ENCODE measurements around the gene ZNF425.
A peak's percentile ranks its signal among the peaks of the same experiment; 100 is the strongest.
"Not testable (repeated sequence)": the region's sequence is repeated elsewhere in the genome, so short reads cannot be mapped to it uniquely, and the experiment has no call there.

The ZNF425 gene, protein sequence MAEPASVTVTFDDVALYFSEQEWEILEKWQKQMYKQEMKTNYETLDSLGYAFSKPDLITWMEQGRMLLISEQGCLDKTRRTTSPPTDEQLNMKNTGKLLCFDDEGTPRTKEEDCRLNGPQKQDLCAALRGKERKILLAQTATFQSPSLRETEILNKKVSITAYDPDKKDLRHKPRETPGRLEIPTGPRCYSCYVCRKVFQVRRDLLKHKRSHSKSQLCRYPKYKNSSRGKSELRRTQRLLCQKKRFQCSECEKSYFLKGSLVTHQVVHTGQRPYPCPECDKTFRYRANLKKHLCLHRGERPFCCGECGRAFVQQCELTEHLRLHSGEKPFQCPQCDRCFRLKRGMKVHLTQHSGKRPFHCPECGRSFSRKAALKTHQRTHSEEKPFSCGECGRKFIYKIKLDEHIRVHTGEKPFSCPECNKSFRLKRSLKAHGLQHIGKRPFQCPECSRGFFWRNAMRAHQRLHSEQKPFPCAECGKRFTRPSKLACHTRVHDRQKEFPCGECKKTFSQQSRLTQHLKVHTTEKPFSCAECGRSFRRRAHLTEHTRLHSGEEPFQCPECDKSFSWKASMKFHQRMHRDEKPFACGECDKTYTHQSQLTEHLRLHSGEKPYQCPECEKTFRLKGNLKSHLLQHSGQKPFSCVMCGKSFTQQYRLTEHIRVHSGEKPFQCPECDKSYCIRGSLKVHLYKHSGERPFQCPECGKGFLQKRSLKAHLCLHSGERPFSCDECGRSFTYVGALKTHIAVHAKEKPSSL
- total RNA-seq, result 2.3 reads per million, percentile 5 among the genes with 10 or more reads in this experiment

DNA sequence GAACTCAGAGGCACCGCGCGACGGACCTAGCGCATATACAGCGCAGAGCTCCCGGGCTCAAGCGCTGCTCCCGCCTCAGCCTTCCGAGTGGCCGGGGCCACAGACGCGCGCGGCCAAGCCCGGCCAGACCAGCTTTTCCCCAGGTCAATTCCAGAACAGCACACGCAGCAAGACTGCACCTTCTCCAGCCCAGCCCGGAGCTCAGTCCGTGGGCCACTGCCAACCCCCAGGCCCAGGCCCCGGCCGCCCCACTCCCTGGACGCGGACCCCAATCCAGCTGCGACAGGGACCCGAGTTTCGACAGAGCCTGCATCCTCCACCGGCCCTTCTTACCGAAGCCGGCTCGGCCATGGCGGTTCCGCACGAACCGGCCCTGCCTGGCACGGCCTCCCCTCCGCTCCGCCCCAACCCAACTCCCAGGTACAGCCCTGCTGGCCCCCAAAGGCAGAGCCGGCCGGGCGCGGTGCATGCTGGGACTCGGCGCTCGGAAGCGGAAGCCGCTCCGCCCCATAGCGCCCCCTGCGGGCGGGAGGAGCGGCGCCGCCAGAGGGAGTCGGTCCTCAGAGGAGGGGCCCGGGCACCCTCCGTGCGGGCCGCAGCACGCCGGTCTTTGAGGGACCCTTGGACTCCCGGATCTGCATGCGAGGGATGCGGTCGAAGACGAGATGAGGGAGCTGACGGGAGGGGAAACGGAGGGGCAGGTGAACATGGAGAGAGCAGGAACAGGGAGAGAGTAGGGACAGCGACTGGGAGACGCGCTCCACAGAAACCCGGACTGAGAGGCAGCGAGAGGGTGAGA is at the start of gene ZNF425:
ZNF425 (minus strand) TSS at position 462 of the 799 bp plus-strand sequence; CDS start at position 351, 111 bp downstream.
- DNase-seq, result peak; percentile 92

DNA sequence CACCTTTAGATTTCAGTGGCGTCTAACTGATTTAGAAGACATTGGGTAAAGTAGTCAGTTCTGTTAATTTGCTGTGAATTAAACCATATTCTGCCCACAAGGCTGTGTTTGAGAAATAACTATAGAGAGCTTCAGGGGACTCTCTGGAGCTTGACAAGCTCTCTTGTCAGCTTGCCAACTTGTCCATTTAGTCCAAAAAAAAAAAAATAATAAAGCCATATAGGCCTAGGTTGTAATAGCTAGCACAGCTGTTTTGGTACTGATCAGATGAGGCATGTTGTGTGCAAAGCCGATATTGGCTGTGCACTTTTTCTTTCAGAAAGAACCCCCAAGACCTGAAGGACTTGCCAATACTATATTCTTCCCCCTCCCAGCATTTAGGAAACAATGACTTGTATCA is 49.0 kb upstream of the ZNF425 start:
- DNase-seq, result no peak

DNA sequence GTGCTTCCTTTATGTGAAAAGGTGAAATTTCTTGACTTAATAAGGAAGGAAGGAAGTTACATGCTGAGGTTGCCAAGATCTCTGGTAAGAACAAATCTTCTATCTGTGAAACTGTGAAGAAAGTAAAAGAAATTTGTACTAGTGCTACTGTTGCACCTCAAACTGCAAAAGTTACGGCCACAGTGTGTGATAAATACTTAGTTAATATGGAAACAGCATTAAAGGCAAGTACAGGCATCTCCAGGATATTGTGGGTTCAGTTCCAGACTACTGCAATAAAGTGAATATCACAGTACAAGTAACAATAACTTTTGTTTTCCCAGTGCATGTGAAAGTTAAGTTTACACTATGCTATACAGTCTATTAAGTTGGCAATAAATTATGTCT is 46.4 kb upstream of the ZNF425 start:
- DNase-seq, result no peak

DNA sequence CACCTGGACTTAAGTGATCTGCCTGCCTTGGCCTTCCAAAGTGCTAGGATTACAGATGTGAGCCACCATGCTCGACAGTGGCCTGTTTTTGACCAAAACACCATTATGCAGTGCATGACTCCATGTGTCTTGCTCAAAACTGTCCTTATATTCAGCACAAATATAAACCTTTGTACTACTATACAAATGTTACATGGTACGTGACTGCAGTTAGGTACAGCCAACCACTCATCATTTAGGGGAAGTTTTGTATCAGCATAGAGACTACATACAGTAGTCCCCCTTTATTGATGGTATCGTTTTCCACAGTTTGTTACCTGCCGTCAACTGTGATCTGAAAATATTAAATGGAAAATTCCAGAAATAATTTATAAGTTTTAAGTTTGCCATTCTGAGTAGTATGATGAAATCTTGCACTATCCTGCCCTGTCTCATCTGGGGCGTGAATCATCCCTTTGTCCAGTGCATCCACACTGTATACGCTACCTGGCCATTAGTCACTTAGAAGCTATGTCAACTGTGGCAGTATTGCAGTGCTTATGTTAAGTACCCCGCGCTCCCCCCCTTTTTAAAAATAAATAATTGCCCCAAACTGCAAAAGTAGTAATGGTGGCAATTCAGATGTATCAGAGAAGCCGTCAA is 45.9 kb upstream of the ZNF425 start:
- DNase-seq, result no peak

DNA sequence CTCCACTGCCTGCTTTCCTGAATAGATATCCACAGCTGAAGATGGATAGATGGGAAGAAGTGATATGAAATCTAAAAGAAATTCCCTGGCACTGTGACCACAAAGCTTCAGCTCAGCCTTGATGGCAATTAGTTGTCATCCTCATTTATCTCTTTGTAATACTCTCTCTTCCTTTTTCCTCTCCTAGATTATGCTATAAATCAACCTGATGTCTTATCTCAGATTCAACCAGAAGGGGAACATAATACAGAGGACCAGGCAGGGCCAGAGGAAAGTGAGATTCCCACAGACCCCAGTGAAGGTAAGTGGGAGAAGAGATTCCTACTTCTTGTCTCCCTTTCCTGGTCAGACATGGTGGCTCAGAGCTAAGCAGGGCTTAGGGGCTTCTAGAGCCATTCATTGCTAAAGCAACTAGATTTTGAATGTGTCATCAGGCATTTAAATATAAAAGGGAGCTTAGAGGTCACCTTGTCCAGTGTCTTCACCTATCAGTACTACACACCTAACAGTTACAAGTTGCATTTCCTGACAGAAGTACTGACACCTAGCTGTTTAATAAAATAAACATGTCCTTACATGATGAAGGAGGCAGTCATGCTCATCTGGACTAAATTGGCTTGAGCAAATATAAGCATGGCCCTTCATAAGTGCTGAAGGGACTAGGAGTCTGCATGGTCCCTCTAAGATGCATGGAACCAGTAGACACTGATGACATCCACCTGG is 40.7 kb upstream of the ZNF425 start:
- no peak for DNase-seq

DNA sequence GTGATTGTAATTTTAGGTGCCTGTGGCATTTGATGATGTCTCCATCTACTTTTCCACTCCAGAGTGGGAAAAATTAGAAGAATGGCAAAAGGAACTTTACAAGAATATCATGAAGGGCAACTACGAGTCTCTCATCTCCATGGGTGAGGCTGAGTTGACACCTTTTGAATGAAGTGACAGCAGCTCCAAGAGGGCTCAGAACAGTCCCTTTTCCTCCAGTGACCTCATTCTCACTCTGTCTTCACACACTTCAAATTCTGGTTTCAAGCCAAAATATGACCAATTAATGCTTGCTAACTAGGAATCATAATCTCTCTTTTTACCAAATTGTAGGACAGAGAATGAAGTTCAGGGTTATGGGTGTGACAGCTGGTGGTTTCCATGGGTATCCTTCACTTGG is 40.0 kb upstream of the ZNF425 start:
- no peak for DNase-seq

DNA sequence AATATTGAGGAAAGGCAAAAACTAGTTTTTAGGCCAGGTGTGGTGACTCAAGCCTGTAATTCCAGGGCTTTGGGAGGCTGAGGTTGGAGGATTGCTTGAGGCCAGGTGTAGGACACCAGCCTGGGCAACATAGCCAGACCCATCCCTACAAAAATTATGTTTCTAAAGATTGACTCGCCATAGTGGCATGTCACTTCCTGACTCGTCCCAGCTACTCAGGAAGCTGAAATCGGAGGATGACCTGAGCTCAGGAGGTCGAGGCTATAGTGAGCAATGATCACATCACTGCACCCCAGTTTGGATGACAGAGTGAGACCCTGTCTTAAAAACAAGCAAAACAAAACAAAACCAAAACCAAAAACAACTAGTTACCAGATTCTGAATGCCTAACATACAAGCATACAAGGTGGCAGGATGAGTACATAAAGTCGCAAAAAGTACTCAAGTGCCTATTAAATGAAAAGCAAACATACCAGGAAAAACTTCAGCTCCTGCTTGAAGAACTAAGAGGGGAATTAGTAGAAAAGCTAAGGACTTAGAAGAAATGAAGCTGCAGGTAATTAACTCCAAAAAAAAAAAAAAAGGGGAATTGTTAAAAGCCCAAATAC is 35.2 kb upstream of the ZNF425 start:
- no peak for DNase-seq

DNA sequence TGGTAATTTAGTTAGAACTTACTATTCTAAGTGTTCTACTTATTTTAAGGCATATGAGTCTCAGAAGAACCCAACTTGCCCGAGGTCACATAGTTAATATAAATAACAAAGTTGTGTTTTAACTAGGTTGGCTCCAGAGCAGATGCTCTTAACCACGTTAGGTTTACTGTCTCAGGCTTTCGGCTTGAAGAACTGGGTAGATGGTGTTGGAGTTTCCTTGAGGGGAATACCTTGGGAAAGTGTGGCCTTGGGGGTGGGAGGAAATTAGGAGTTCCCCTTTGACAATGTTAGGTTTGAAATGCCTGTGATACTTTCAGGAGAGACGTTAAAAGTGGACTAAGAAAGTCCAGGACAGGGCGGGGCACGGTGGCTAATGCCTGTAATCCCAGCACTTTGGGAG is 30.8 kb upstream of the ZNF425 start:
- no peak for DNase-seq

DNA sequence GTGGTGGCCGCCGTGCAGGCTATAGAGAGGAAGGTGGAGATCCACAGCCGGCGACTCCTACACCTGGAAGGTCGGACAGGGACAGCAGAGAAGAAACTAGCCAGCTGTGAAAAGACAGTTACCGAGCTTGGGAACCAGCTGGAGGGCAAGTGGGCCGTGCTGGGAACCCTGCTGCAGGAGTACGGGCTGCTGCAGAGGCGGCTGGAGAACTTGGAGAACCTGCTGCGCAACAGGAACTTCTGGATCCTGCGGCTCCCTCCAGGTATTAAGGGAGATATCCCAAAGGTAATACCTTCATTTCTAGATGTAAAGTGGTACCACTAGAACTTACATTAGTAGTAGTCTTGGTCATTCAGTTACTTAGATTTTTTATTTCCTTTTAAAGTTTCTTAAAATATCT is 27.9 kb upstream of the ZNF425 start:
- no peak for DNase-seq

DNA sequence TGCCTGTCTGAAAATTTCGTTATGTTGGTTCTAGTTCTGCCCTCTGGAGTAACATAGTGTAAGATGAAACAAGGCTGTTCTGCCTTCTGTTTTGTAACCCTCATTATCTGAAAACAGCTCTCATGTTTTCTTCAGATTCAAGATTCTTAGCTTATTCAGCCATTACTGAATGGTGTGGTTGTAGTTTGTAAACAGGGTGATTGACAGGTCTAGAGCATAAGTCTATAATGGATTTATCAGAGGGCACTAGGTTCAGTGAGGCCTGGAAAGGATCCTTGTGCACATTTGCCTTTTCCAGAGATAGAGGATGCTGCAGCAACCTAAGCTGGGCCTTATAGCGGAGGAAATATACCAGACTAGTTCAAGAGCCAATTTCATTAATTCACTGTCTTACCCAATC is 27.2 kb upstream of the ZNF425 start:
- DNase-seq, result no peak

DNA sequence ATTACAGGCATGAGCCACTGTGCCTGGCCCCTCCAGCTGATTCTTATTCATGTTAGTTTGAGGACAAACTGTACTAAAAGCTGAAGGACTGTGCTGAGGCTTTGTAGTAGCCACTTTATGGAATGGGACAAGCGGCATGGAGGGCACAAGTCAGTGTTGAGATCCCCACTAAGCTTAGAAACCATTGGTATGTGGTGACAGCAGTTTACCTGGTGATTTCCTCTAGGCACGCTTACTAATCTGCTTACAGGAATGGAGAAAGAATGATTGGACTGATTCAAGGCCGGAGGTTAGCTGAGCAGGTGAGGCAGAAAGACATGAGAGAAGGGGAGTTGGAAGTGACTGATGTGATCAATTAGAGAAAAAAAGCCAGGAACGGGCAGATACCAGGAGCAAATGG is 24.9 kb upstream of the ZNF425 start:
- DNase-seq, result no peak

DNA sequence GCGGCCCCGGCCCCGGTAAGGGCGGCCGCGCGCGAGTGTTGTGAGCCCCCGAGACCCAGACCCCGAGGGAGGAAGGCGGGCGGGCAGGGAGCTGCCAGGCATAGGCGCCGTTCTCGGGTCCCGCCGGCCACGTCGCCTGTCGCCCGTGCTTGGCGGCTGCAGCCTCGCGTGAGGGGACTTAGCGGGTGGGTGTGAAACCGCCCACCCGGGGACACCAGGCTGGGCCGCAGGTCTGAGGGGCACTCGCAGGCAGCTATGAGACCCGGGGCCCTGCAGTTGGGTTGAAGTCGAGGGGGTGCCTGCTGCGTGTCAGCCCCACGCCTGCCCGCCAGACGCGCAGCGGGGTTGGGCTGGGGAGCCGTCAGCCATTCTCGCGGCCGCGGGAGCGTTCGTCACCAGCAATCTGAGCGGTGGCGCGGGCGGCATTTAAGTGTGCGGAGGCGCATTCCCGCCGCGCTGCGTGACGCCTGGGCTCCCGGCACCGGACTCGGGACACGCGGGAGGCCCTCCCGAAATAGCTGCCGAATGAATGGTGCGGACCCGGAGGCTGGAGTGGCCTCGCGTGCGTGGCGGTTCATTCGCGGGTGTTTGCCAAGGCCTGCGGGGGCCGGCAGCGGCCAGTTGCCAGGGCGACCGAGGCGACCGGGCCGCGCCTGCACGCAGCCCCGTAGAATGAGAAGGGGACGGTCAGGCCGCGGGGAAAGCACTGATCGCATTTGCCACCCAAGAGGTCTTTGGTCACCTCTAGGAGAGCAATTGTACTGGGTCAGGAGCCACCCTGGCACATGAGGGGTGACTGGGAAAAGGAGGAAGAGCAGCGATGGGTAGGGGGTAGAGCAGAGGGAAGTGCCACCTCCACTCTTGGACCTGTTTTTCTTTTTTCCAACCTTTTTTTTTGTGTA is 21.9 kb upstream of the ZNF425 start:
- DNase-seq, result peak; percentile 64

DNA sequence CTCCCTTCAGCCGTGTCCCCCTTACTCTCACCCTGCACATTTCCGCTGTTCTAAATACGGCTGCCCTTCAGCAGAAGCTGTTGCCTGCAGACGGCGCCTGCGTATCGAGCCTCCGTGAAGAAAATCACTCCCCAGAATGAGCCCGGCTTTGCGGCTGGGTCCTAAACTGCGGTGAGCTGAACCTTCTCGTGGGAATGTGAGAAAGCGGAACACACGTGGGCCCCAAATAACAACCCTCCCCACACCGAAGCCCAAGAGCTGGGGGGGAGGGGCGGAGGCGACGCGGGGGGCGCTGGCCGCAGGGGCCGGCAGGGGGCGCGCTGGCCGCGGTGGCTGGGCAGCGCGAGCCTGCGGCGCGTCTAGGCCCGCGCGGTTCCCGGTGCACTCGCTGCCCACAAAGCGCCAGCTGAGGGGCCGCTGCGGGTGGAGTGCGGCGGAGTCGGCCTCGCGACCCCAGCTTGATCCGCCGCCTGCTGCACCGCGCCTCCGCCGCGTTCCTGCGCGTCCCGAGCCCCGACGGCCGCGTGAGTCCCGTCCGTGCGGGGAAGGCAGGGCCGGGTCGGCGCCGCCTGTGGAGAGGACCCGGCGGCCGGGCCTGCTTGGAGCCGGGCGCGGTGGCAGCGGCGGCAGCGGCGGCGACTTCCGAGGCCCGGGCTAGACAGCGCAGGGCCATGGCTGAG is 21.1 kb upstream of the ZNF425 start, which contains the start of gene ZNF398:
ZNF398 (plus strand) TSS at position 382 of the 680 bp plus-strand sequence; CDS start at position 672, 290 bp downstream.
- DNase-seq, result peak; percentile 65

DNA sequence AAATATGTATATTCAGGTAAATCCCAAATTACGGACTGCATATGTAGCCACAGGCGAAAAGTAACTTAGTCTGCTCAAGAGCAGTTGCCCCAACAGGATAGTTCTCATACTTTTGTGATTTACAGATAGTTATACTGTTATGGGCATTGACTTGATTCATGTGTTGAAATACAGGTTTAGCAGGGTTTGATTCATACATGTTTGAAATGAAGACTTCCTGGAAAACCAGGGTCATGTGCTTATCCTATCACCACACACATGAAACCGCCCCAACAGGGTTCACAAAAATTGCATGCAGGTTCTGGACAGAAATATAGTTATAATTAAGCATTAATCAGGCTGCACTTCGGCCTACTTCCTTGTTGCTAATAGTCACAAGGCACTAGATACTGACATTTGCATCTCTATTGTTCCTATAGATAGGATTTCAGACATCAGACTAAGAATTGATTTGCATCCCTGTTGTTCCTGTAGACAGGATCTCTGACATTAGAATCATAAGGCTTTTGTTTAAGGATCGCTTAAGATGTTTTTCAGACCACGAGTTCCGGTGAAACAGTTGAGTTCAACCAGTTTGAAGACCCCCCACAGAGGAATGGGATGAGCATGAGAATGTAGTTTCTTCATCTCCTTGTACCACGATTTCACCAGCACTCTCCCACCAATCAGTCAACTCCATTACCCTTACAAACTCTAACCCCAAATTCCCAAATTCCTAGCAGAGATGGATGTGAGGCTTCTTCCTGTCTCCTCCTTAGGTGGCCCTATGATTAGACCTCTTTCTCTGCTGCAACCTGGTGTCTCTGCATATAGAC is 19.1 kb upstream of the ZNF425 start:
- DNase-seq, result no peak

DNA sequence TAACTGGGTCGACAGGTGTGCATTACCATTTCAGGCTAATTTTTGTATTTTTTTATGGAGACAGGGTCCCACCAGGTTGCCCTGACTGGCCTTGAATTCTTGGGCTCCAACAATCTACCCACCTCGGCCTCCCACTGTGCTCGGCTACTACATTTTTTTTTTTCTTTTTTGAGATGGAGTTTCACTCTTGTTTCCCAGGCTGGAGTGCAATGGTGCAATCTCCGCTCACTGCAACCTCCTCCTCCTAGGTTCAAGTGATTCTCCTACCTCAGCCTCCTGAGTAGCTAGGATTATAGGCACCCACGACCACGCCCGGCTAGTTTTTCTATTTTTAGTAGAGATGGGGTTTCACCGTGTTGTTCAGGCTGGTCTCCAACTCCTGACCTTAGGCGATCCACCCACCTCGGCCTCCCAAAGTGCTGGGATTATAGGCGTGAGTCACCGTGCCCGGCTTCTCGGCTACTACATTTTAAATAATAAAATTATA is 18.4 kb upstream of the ZNF425 start:
- not testable (repeated sequence) for DNase-seq

DNA sequence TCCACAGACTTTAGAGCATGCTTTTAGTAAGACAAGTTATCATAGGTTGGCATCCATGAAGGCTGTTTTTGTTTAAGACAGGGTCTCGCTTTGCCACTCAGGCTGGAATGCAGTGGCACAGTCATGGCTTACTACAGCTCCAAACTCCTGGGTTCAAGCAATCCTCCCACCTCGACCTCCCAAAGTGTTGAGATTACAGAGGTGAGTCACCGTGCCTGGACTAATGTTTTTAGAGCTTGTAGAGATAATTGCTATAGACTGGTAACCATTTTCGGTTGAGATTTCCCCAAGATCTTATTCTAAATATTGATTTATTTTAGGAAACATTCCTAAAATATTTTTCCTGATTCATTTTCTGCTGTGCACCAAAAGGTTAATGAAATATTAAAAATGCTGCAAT is 15.8 kb upstream of the ZNF425 start:
- DNase-seq, result no peak

DNA sequence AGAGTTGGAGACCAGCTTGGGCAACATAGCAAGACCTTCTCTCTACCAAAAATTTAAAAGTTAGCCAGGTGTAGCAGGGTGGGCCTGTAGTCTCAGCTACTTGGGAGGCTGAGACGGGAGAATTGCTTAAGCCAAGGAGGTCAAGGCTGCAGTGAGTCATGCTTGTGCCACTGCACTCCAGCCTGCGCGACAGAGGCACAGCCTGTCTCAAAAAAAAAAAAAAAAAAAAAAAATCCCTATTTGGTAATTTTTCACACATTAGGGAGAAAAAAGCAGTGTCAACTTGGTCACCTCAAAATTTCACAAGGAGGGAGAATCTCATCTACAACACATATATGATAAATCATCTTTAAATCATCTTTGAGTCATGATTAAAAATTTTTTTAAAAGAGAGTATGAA is 14.7 kb upstream of the ZNF425 start:
- no peak for DNase-seq

DNA sequence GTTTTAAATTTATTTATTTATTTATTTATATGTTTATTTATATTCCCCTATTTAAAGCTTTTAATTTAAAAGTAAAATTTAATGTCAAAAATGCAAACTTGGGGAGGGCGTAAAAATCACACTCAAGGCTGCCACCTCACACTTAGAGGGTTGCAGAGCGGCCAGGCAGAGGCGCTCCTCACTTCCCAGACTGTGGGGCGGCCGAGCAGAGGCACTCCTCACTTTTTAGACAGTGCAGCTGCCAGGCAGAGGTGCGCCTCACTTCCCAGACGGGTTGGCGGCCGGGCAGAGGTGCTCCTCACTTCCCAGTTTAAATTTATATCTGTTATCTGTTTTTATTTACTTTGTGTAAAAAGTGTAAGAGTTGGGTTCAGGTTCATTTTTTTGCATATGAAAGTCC is 10.0 kb upstream of the ZNF425 start:
- no peak for DNase-seq
